ENCODE data around the gene GULP1.

DNA sequence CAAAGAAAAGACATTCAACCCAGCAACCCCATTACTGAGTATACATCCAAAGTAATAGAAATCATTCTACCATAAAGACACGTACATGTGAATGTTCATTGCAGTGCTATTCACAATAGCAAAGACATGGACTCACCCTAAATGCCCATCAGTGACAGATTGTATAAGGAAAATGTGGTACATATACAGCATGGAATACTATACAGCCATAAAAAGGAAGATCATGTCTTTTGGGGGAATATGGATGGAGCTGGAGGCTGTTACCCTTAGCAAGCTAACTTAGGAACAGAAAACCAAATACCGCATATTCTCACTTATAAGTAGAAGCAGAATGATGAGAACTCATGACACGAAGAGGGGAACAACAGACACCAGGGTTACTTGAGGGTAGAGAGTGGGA lies 145.9 kb downstream of the GULP1 start:
- TF ChIP-seq CTCF (IDR thresholded peaks at IDR 0.05; ENCODE audit: borderline replicate concordance, extremely low read depth, low read length, poor library complexity, severe bottlenecking): no peak
- no peak for TF ChIP-seq EZH2 (IDR thresholded peaks at IDR 0.05; ENCODE audit: borderline replicate concordance, low read depth, low read length, severe bottlenecking)

Measured in DND-41 (cell line).